ENCODE measurements around the gene API5. TPM values are rescaled to one million over a fixed set of nuclear protein-coding genes. Genes with fewer than 3 reads are reported as not detected.
A peak's percentile ranks its signal among the peaks of the same experiment; 100 is the strongest.

Gene API5
- total RNA-seq, 1 donor: 91.2 TPM

DNA sequence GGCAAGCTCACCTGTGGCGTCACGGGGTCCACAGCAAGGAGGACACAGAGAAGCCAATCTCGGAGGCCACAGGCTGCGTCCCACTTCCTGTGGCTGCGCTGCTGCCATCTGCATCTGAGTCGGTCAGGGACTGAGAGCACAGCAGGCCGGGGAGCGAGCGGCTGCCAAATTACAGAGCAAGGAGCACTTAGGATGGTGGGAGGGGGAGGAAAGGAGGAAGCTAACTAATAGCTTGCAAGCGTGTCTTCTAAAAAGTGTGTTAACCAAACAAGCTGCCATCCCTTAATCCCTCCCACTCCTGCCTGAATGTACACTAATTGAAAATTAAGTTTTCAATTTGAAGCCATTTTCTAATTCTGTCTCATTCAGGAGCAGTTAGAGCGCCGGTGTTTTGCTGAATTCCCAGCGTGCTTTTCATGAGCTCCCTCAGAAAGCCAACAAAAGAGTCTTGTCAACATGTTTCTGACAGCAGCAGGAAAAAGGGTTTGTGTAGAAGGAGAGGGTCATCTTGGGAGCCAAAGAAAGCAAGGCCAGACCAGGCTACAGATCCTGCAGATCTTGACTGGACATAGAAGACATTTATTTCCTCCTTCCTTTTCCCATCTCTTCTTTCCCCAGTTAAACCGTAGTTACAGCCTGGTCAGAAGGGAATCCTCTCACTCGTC lies 42.4 kb upstream of the API5 start:
- no peaks in the 10 kb centered on the region for H4K20me1 ChIP-seq (ENCODE audit: insufficient read depth, low read length)
- peak overlapping the region; percentile 11 for H3K4me2 ChIP-seq (ENCODE audit: insufficient read depth, low read length)
- no peaks in the 10 kb centered on the region for H3K36me3 ChIP-seq (ENCODE audit: insufficient read depth, low read length)
- TF ChIP-seq, protein P1, sequence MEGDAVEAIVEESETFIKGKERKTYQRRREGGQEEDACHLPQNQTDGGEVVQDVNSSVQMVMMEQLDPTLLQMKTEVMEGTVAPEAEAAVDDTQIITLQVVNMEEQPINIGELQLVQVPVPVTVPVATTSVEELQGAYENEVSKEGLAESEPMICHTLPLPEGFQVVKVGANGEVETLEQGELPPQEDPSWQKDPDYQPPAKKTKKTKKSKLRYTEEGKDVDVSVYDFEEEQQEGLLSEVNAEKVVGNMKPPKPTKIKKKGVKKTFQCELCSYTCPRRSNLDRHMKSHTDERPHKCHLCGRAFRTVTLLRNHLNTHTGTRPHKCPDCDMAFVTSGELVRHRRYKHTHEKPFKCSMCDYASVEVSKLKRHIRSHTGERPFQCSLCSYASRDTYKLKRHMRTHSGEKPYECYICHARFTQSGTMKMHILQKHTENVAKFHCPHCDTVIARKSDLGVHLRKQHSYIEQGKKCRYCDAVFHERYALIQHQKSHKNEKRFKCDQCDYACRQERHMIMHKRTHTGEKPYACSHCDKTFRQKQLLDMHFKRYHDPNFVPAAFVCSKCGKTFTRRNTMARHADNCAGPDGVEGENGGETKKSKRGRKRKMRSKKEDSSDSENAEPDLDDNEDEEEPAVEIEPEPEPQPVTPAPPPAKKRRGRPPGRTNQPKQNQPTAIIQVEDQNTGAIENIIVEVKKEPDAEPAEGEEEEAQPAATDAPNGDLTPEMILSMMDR (IDR thresholded peaks at IDR 0.05; ENCODE audit: extremely low read depth, low read depth, low read length): no peak
- no peak for DNase-seq (ENCODE audit: insufficient read length, low spot score, missing footprints)
- H3K4me3 ChIP-seq (ENCODE audit: insufficient read depth, low read length): no peak overlapping the region
- no peaks in the 10 kb centered on the region for H3K9me3 ChIP-seq (ENCODE audit: low read depth, low read length)
- H3K27ac ChIP-seq (ENCODE audit: low read depth, low read length): no peak overlapping the region
- H2AFZ ChIP-seq (ENCODE audit: low read length): peak overlapping the region; percentile 8
- no peaks in the 10 kb centered on the region for H3K79me2 ChIP-seq (ENCODE audit: insufficient read depth, low read length)
- no peaks in the 10 kb centered on the region for H3K27me3 ChIP-seq (ENCODE audit: insufficient read depth, low read length)
- H3K4me1 ChIP-seq (ENCODE audit: insufficient read depth, low read length): no peaks in the 10 kb centered on the region

DNA sequence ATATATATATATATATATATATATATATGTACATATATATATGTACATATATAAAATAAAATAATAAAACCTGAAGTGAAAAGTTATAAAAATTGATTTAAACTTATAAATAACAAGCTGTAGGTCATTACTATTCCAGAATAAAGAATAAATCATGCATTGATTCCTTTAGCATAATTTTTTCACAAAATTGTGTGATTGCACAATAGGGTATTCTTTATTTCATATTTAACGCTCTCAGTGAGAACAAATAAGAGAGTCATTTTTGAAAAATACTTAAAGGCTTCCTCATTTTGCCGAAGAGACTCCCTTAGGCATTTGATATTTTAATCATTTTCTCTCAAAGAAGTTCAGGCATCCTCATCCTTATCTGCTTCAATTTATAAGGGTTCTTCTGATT lies 41.3 kb upstream of the API5 start:
- TF ChIP-seq, protein P1 (IDR thresholded peaks at IDR 0.05; ENCODE audit: extremely low read depth, low read depth, low read length): no peak

DNA sequence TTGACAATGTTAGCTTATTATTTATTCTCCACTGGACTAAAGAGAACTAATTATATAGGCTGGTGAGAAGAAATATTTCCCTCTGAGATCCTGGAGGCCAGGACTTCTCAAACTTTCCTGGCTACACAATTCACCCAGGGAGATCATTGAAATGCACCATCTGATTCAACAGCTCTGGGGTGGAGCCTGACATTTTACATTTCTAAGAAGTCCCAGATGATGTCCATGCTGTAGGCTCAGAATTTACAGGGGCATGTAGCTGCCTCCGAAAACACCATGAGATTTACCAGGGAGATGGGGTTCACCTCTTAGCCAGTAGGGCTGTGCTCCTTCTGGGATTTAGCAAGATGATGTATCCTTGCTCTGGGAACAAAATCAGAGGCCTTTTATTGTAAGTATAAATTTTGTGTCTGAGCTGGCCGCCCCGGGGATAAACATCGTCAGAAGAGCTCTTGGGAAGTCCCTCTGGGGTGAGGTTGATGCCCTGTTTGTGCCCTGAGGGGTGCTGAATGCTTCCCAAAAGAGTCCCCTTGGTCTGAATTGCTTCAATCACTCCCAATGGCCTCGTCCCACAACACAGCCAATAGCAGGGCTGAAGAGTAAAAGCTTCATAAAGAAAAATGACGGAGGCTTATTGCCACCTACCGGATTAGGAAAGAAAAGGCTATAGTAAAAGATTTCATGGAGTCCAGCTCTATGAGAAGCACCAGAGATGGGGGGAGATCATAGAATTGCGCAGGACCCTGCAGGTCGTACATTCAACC lies 33.4 kb upstream of the API5 start:
- no peak overlapping the region for H3K27ac ChIP-seq (ENCODE audit: low read depth, low read length)
- H3K36me3 ChIP-seq (ENCODE audit: insufficient read depth, low read length): no peaks in the 10 kb centered on the region
- DNase-seq (ENCODE audit: insufficient read length, low spot score, missing footprints): peak; percentile 65
- TF ChIP-seq, protein P1 (IDR thresholded peaks at IDR 0.05; ENCODE audit: extremely low read depth, low read depth, low read length): peak; percentile 47
- no peaks in the 10 kb centered on the region for H4K20me1 ChIP-seq (ENCODE audit: insufficient read depth, low read length)
- H3K4me3 ChIP-seq (ENCODE audit: insufficient read depth, low read length): no peak overlapping the region
- no peaks in the 10 kb centered on the region for H3K27me3 ChIP-seq (ENCODE audit: insufficient read depth, low read length)
- H3K9me3 ChIP-seq (ENCODE audit: low read depth, low read length): no peaks in the 10 kb centered on the region
- H3K79me2 ChIP-seq (ENCODE audit: insufficient read depth, low read length): no peaks in the 10 kb centered on the region
- no peaks in the 10 kb centered on the region for H3K4me1 ChIP-seq (ENCODE audit: insufficient read depth, low read length)
- peak overlapping the region; percentile 59 for H2AFZ ChIP-seq (ENCODE audit: low read length)
- no peak overlapping the region for H3K4me2 ChIP-seq (ENCODE audit: insufficient read depth, low read length)

More for the DNA sequence above, 41.3 kb upstream of the API5 start:
- Histone ChIP-seq H2AFZ (ENCODE audit: low read length) (no peak overlapping the region), H3K9me3 (ENCODE audit: low read depth, low read length) (no peaks in the 10 kb centered on the region), H3K4me3 (ENCODE audit: insufficient read depth, low read length) (no peak overlapping the region), H3K4me2 (ENCODE audit: insufficient read depth, low read length) (no peak overlapping the region), H3K36me3 (ENCODE audit: insufficient read depth, low read length) (no peaks in the 10 kb centered on the region), H3K27ac (ENCODE audit: low read depth, low read length) (no peak overlapping the region), H3K4me1 (ENCODE audit: insufficient read depth, low read length) (no peaks in the 10 kb centered on the region), H3K27me3 (ENCODE audit: insufficient read depth, low read length) (no peaks in the 10 kb centered on the region), H3K79me2 (ENCODE audit: insufficient read depth, low read length) (no peaks in the 10 kb centered on the region), H4K20me1 (ENCODE audit: insufficient read depth, low read length) (no peaks in the 10 kb centered on the region)
- DNase-seq (ENCODE audit: insufficient read length, low spot score, missing footprints): no peak

Measured in osteoblast (primary cell).